LHCN-M2 (cell line): ENCODE measurements around the gene ETS2. TPM values are rescaled to one million over a fixed set of nuclear protein-coding genes. Genes with fewer than 3 reads are reported as not detected.

Experiments used
- DNase-seq: peaks from one replicate; pipeline ENCODE4 v3.0.0-alpha.2; 2012; ENCODE audit warnings: low read depth
- total RNA-seq: library from RNA; depleted of rRNA; stranded (reverse); fragments of >200 nt; gene quantifications from 2 replicates; pipeline ENCODE4 v1.2.3, GENCODE V29; 2014

ETS2 gene
- total RNA-seq, 1 experiment from 2014 or later, result 7.3 TPM

DNA sequence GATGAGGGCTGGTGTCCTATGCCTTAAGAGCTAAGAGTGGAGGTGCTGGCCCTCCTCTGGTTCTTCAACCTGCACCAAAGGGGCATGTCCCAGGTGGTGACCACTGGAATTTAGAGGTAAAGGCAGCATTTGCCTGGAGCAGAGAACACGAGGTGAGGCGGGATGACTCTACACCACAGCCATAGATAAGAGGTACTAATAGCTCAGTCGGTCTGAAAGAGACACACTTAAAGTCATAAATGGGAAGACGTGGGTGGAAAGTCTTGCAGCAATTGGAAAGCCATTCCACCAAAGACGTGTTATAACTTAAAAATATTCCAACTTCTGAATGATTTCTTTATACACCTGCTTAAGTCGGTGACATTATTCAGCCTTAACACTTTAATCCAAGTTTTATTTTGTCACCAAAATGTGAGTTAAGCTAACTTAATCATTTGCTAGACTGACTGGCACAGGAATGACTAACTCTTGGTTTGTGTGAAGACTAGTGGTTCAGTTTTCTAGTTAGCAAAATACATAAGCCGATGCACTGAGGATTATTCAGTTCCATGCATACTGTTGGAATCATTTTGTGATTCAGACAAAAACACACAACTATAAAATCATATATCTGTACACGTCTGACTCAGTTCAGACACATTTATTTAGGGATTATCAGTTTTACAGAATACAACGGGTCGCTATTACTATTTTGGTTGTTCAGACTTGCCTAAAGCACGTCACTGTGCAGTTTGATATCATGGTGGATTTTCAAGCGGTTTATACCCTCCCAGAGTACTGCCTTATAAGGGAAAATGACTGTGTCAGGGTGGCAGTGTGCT, 4.6 kb upstream of the ETS2 start:
- DNase-seq, result no peak

DNA sequence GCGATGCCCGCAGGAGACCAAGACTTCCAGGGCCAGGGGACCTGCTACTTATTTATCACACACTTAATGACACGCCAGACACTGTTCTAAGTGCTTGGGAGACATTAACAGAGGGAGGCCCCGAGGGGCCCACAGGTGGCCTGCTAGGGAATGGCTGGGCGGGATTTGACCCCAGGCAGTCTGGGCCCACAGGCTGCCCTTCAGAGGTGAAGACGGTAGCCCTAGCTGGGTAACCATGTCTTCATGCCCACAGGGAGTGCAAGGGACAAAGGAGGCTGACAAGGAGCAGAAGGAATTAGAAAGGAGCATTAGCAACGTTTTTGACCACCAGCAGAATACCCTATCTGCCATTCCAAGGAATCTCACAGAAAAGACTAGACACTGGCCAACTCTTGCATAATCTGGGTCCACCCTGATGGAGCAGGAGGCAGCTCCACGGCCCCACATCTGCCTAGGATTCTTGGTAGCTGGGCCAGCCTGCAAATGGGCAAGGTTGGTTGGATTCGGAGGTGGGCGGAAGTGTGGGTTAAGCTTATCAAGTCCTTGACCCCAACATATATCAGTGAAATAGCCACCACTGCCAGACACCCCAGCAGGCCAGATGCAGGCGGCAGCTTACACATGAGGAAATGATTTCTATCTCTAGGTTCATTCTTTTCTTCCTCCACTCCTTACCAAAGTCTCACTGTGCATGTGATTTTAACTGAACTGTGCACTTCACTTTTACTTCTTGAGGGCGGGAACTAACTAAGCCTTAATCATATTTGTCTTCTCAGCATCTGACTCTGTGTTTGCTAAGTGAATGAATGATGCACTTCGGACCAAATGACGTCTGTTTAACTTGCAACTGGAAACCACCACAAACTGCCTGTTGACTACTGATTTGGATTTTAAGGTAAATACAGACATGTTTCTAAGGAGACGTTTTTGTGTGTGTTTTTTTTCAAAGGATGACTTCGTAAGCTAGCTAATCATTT, 3.4 kb upstream of the ETS2 start:
- DNase-seq, result no peak

DNA sequence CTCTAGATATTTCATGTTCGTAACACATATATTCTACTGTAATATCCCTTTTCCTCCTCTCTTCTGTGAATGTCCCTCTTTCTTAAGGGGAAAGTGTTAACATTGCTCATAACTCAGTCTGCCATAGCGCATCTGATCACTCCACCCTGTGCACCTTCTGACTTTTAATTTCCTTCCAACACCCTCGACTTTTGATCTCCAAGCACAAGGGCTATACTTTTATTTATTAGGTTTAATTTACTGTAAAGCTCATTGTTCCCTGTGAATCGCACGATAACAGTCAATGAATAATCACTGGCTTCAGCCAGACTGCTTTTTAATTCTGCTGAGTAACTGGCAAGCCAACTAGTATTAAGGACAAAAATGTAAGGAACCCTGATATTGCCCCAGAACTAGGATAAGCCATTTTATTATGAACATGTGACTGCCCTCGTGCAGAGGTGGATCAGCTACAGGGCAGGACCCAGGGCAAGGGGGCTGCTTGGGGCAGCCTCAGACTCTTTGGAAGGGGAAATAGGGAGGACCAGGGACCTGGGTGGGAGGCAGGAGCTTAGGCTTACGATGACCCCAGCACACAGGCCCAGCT, 2.6 kb upstream of the ETS2 start:
- DNase-seq, result no peak

DNA sequence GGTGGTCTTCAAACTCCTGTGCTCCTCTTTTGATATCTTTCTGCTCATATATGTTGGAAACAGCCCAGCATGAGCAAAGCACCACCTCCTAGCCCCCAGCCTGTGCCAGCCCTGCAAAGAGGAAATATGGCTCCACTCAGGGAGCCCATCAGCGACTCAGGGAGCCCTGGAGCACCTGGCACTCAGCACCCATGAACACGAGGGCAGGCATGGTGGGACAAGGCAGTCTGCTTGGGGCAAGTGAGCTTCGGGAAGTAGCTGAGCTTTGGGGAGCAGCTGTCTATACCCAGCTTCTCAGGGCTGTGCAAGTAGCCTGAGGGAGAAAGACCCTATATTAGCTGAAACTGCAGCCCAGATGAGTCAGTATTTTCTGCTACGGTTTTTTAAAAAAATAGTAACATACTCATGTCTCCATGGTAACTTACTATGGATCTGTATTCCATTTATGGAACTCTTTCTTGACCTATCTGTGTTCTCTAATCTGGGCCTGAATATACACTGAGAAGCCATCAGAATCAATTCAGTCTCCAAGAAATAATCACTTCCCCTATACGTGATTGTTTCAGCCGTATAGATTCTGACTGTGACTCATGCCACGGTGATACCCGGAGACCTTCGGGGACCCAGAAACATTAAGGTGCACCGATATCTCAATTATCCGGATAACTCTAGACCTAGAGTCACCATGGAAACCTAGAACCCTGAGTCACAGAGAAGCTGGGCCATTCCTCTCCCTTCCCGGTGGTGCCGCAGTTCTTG, 1.5 kb upstream of the ETS2 start:
- DNase-seq, result no peak

DNA sequence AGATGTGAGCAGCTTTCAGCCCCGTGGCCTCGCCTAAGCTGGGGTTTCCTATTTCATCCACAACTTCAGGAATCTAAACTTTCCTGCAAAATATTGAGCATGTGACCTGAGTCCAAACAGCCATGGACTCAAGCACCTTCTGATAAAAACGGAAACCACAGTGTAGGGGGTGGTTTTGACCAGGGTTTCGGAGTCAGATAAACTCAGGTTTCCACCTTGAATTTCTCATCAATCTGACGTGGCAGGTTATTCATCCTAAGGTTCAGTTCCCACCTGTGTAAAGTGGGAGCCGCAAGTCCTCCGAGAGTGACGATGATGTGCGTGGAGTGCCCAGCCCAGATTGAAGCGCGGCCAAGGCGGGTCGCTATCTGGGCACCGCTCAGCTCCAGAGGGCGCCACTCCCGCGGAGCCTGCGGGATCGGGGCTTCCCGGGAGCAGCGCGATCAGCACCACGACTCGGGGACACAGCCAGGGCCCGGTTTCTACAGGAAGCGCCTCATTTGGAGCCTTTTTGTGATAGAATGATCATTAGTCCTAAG, 871 bp upstream of the ETS2 start:
- DNase-seq, result peak; percentile 46

DNA sequence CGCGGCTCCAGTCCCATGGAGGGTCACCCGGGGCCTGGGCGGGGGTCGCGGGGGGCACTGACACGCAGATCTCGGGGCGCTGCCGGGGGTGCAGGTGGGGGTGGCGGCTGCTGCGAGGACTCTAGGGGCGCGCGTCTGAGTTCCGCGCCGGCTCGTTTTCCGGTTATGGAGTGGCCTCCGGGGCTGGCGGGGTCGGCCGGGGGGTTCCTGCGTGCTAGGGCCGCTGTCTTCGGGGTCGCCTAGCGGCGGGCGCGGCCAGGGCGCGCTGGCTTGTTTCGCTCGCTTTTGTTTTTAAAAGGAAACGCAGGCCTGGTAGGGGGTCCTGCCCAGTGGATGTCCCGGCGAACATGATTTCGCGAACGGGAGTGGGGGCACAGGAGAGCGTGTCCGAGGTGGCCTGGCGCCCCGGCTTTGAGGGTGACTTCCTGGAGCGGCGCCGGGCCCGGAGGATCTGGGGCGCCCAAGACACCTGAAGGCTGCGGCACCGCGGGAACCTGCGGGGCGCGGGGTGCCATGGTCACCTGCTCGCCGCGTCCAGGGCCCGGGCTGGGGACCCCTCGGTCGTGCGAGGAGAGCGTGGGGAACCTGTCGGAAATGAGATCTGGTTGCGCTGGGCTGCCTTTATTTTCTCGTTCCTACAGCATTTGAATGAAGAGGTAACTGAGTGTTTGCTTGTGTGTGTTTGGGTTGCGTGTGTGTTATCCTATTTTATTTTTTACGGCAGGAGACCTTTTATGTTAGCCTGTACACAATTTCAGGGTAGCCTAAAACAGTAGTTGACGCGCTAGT, 618 bp downstream of the ETS2 start:
- DNase-seq, result no peak

DNA sequence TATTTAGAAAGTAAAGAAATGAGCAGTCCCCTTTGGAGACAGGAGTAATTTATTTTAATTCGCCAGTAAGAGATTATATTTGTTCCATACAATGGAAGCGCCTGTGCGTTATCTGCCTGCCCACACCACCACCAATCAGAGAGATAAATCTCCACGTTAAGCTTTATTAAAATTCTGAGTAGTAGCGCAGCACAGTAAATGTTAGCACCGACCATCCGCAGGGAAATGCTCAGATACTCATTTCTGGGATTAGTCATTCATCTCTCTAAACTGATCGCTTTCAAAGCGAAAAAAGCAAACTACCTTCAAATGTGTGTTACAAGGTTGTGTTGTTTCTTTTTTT, 1.2 kb downstream of the ETS2 start:
- no peak for DNase-seq

DNA sequence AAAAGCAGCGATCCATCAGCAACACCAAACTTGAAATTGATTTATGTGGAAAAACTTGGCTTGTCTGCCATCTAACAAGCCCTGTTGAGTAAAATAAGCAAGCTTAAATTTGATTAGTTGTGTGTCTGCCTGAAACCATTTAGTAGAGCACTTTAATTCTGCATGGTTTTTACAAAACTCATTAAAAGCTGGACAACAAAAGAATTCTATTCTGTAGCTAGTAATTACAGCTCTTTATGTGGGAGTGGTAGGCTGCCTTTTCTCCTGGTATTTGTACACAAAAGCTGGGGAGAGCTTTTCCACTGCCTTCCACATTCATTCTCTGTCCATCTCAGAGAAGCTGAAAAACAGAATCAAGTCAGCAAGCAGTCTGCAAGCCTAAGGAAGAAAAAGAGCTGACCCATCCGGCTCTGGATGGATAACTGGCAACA, 1.7 kb downstream of the ETS2 start:
- no peak for DNase-seq

DNA sequence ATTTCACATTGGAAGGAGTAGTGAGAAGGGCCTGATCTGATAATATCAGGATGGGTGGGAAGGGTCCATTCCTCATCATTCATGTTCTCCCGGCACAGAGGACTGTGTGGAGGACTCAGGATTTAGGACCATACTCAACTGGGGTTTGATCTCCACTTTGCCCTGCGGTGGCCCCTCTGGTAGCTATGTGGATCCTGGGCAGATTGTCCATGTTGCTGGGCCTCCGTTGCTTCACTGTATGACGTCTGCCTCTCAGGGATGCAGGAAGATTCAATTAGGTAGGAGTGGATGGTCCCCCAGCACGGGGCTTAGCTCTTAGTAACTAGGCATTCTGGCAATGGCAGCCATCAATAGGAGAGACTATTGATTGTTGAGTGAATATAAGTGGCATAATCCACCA, 2.3 kb downstream of the ETS2 start:
- no peak for DNase-seq

DNA sequence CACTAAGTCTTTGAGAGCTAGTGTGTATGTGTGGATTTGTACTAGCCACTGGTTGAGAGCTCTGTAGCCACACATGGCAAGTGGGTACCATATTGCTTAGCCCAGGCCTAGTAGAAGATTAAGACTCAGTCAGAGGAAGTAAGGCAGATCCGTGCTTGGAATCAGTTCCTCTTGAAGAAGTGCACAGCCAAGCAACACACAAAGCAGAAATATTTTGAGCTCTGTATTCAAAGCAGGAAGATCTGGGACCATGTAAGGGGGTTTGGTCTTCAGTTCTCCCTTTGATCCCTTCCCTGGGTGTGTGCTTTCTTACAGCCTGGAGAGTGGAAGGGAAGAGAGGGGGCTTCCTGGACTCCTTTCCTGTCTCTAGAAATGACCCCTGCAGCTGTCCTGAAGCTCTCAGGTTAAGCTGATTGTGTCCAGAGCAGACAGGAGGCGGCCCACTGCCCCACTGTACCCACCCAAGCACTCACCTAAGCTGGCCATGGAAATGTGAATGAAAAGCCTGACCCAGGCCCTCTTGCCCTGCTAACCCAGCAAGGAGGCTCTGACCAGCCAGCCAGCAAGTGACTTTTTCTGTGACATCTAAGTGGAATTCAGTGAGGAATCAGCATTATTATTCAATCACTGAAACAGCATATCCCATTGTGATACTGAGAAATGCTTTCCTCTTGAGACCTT, 3.6 kb downstream of the ETS2 start:
- DNase-seq, result no peak

DNA sequence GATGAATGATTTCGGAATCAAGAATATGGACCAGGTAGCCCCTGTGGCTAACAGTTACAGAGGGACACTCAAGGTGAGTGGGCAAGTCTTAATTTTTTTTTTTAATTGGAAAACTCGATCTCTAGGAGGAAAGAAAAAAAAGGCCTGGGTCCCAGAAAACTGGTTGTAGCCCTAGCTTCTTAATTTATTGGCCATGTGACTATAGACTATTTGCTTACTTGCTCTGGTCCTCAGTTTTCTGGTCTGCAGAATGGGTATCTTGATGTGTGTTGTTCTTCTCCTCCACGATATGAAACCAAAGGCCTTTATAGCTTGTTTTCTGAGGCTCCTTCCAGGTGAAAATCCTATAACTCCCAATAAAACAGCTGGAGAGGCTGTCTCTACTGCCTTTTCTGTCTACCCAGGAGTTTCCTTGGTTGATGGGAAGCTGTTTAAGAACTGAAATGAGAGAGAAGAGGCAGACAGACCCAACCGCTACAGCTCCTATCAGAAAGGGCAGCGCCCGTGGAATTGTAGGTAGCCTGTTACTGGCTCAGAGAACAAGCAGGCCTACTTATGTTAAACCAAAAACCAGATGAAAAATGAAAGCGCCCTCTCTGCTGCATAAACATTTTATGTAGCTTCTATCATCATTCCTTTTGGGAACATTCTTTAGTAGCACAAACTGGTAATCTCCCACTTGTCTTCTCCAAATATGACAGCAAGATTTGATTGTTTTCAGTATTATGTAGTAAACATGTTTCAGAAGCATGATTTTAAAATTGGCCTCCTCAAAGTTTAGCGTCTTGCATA, 4.5 kb downstream of the ETS2 start:
- DNase-seq, result no peak

DNA sequence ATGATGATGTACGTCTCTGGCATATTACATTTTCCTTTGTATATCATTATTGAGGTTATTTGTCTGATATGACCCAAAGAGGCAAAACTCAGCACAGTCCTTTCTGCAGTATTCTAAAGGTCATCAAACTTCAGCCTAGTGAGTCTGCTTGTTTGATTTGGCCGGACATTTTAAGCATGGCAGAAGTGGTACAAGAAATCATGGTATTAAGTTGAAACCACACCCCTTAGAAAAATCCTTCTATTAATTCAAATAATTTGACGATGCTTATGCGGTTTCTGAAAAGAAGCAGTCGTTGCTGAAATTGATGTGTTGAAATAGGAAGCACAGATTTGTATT, 5.1 kb downstream of the ETS2 start:
- no peak for DNase-seq

DNA sequence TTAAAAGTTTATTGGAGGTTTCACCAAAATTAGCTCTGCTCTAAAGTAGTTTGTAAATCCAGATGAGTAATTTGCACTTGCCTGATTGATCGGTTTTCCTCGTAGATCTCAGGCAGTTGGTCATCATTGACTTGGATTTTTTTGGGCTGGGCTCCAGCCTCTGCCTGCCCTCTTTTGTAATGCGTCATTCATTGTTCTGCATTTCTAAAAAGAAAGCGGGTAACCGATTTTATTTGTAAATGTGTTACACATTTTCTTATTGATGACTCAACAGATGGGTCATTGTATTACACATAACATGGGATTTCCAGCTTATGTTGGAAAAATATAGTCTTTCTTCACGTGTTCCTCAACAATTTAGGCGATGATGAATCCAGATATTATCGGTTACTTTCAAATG, 5.5 kb downstream of the ETS2 start:
- DNase-seq, result no peak

DNA sequence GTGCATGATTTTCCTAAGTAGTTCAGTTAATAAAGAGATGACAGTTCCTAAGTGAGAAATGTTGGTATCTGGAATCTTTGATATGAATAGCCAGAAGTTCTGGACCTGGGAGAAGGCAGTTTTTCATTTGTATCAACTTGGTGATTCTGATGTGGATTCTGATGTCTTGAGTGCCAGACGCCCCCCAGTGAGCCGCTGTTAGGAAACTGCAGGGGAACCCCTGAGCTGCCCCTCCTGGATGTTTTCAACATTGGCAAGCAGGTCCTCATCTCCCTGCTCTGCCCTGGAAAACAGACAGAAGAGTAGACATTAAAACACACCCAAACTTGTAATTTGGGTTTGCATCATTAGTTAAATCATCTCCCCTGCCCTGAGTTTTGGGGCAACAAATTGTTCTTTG, 7.4 kb downstream of the ETS2 start:
- DNase-seq, result no peak

DNA sequence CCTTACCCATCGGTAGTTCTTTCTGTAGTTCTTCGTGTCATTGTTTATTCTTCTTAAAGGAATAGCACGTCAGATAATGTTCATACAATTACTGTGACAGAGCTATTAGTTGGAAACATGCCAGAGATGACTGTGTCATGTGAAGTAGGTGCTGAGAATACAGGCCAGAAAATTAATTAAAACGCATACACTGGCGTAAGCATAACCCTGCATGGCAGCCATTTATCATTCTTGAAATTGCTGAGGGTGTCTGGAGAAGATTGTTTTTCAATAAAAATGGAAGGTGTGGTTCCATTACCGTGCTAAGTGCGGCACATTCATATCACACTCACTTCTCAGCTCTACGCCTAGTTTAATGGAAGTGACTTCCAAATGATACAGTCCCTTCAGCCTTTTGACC, 7.8 kb downstream of the ETS2 start:
- DNase-seq, result no peak

DNA sequence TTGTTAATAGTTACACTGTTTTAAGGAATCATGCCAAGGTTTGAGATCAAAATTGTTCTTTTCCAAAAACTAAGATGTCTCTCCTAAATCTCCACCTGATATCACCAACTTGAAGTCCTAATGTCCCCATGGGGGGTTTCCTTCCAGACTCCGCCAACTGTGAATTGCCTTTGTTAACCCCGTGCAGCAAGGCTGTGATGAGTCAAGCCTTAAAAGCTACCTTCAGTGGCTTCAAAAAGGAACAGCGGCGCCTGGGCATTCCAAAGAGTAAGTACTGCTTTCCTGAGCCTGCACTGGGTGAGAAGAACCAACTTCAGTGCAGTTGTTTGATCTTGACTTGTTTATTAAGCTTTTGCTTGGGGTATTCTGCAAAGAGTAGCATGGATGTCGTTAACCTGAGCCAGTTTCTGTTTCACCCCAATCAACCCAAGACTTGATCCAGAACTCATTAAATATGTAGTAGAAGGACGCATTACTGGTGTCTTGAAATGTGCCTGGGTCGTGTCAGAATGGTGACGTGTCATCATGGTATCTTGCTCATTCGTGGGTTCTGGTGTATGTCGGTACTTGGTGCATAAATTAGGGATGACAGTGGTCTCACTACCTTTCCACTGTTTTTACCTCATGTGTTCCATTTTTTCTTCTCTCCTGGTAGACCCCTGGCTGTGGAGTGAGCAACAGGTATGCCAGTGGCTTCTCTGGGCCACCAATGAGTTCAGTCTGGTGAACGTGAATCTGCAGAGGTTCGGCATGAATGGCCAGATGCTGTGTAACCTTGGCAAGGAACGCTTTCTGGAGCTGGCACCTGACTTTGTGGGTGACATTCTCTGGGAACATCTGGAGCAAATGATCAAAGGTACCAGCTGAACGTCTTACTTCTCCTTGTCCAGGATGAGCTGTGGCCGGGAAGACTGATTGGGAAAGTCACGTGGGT, 8.7 kb downstream of the ETS2 start:
- DNase-seq, result no peak

DNA sequence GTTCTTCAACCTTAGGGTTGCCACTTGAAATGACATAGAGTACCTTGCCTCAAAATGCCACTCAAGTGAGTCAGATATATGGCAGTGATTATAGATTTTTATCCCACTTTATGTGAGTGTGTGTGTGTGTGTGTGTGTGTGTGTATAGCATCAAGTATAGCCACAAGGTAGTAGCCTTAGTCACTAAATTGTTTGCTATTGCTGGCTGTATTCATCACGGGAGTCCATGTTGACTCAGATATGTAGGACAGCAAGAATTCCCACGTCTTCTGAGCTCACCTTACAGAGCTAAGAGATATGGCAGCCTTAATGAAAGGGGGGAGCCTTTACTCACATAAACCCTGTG, 9.3 kb downstream of the ETS2 start:
- DNase-seq, result no peak

DNA sequence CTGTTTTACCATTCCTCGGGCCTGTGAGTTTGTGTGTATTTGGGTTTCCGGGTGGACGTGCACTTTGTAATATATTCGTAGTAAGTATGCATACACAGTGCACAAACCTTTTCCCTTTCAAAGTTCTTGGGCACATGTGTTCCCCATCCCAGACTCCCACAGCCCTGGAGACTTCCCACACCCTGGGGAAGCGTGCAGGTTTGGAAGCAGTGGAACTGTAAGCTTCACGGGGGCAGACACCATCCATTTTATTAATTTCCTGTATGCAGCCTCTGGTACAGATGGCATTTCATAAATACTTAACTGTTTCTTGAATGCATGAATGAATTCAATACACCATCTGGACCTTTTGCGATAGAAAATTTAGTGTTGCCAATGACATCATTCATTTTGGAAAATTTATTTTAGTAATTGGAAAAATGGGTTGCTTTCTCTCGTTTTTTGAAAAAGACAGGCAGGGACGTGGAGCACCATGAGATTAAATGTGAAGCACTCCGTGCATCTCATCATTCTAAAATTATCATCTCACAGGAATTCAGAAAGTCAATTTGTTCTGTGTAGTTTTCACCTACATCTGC, 10.8 kb downstream of the ETS2 start:
- no peak for DNase-seq
